Measurements from ENCODE around the gene LBX1.

GRCh38 chr10:101267290-101267680 is 38.0 kb upstream of the LBX1 start:
- TF ChIP-seq SP1 (IDR thresholded peaks at IDR 0.05) = no peak
- TF ChIP-seq ELF4 (IDR thresholded peaks at IDR 0.05) = no peak
